ENCODE measurements around the gene CNTN1. TPM values are rescaled to one million over a fixed set of nuclear protein-coding genes. Genes with fewer than 3 reads are reported as not detected.

Gene CNTN1
- total RNA-seq, 1 experiment from 2014 or later: 6.5 TPM

- Histone ChIP-seq H3K23me2 (ENCODE audit: insufficient read length, low read depth, low read length, poor library complexity, severe bottlenecking) (no peaks in the 10 kb centered on the region), H3K9ac (ENCODE audit: extremely low read depth, insufficient read length, low read length) (no peak overlapping the region), H3K18ac (ENCODE audit: insufficient read length, low read depth, low read length) (no peak overlapping the region), H3K79me1 (ENCODE audit: insufficient read depth, low read depth, low read length, poor library complexity, severe bottlenecking) (no peaks in the 10 kb centered on the region), H2AK5ac (ENCODE audit: insufficient read length, low read length) (no peak overlapping the region), H2AFZ (ENCODE audit: low read length) (no peak overlapping the region), H3K4me2 (ENCODE audit: insufficient read depth, insufficient read length, low read length) (no peak overlapping the region), H2BK12ac (ENCODE audit: insufficient read length, low read depth, low read length) (no peak overlapping the region), H4K20me1 (ENCODE audit: control insufficient read depth, insufficient read depth, insufficient read length) (no peaks in the 10 kb centered on the region), H2BK15ac (ENCODE audit: low read depth, low read length) (no peak overlapping the region), H3K23ac (ENCODE audit: insufficient read length, low read depth, low read length) (no peak overlapping the region), H3K79me2 (ENCODE audit: insufficient read depth, low read length) (no peaks in the 10 kb centered on the region), H4K8ac (replicated peaks; ENCODE audit: insufficient read length, low read depth, low read length) (no peak overlapping the region), H3K56ac (ENCODE audit: insufficient read length, low read depth, low read length) (no peak overlapping the region), H3K9me3 (ENCODE audit: control insufficient read depth, low read depth, low read length) (peaks cover 8% of the 10 kb centered on the region), H2BK20ac (ENCODE audit: low read depth, low read length, poor library complexity, severe bottlenecking) (no peak overlapping the region), H4K91ac (ENCODE audit: insufficient read length, low read depth, low read length) (no peak overlapping the region), H3K27me3 (ENCODE audit: insufficient read depth, low read length) (no peaks in the 10 kb centered on the region), H3K27ac (ENCODE audit: insufficient read length, low read depth, low read length) (no peak overlapping the region), H3K4ac (ENCODE audit: low read depth, low read length) (no peak overlapping the region), H3K4me1 (ENCODE audit: insufficient read depth, low read length) (peaks cover under 1% of the 10 kb centered on the region; the same call in 1 of the 2 replicates), H3T11ph (ENCODE audit: low read length) (no peak overlapping the region), H3K14ac (ENCODE audit: insufficient read depth, low read length) (no peak overlapping the region), H2BK5ac (ENCODE audit: insufficient read length, low read length) (no peak overlapping the region), H2BK120ac (ENCODE audit: low read depth, low read length, poor library complexity, severe bottlenecking) (no peak overlapping the region), H4K5ac (ENCODE audit: insufficient read length, low read depth, low read length) (no peak overlapping the region)
- Mint-ChIP-seq H3K27me3 (ENCODE audit: low read depth) (no peaks in the 10 kb centered on the region; the same call in 1 of the 2 replicates), H3K27ac (no peak overlapping the region), H3K9me3 (peaks cover 24 to 32% of the 10 kb centered on the region in 2 experiments), H3K4me1 (peaks cover 7 to 11% of the 10 kb centered on the region in 2 experiments), H3K36me3 (ENCODE audit: insufficient read depth in 1 of 3, low read depth in 3 of 3) (peaks cover 13 to 15% (median 14%) of the 10 kb centered on the region in 3 experiments), H3K4me3 (no peak overlapping the region)
- DNase-seq: no peak
- TF ChIP-seq CTCF (conservative IDR thresholded peaks at IDR 0.05): no peak
These were observed 48.7 kb upstream of the CNTN1 start for GRCh38 chr12:40643506-40643905.

All from H9 (cell line).